Fibroblast of lung (primary cell): ENCODE data around the gene ATXN2. TPM values are rescaled to one million over a fixed set of nuclear protein-coding genes. Genes with fewer than 3 reads are reported as not detected.

Source experiments
- DNase-seq, 2 donors: peaks; one replicate each; pipeline versions ENCODE4 v3.0.0 to v3.0.0-alpha.2; 2010; ENCODE audit warnings: low read depth in 2 of 2
- H2AFZ ChIP-seq: 2 replicates; pipeline ENCODE4 v1.5.1; 2012; ENCODE audit warnings: low read length, control low read depth, inconsistent platforms
- H3K27ac ChIP-seq: 2 replicates; pipeline ENCODE4 v1.5.1; 2011; ENCODE audit warnings: low read length, control low read depth; ENCODE audit not compliant: insufficient read depth
- H3K27me3 ChIP-seq: 2 replicates; pipeline ENCODE4 v1.5.1; 2011; ENCODE audit warnings: mild to moderate bottlenecking, low read length; ENCODE audit not compliant: control insufficient read depth, insufficient read depth
- H3K36me3 ChIP-seq: 2 replicates; pipeline ENCODE4 v1.5.1; 2011; ENCODE audit warnings: low read length; ENCODE audit not compliant: control insufficient read depth, insufficient read depth
- H3K4me1 ChIP-seq: 2 replicates; pipeline ENCODE4 v1.5.1; 2011; ENCODE audit warnings: low read length; ENCODE audit not compliant: control insufficient read depth, insufficient read depth; ENCODE audit errors: extremely low read depth
- H3K4me2 ChIP-seq: 2 replicates; pipeline ENCODE4 v1.5.1; 2011; ENCODE audit warnings: low read length, control low read depth; ENCODE audit not compliant: insufficient read depth; ENCODE audit errors: extremely low read depth
- H3K4me3 ChIP-seq, 4 experiments: fragments of 200-600 bp in 1 of 4; sonication (generic) in 1 of 4; replicated peaks in 1 of 4; 2 replicates each; pipeline ENCODE4 v1.5.1; 2011 to 2016; ENCODE audit warnings: low read length in 4 of 4, low read depth in 3 of 4, mild to moderate bottlenecking in 3 of 4, control low read depth in 2 of 4, inconsistent platforms in 1 of 4, mixed read lengths in 1 of 4; ENCODE audit not compliant: insufficient read depth in 1 of 4; ENCODE audit errors: control extremely low read depth in 1 of 4
- H3K79me2 ChIP-seq: 2 replicates; pipeline ENCODE4 v1.5.1; 2012; ENCODE audit warnings: mild to moderate bottlenecking, low read length, inconsistent platforms; ENCODE audit not compliant: control insufficient read depth, insufficient read depth
- H3K9ac ChIP-seq: 2 replicates; pipeline ENCODE4 v1.5.1; 2011; ENCODE audit warnings: mild to moderate bottlenecking, low read length, control low read depth; ENCODE audit not compliant: insufficient read depth
- H3K9me3 ChIP-seq: 2 replicates; pipeline ENCODE4 v1.5.1; 2012; ENCODE audit warnings: low read depth, low read length; ENCODE audit not compliant: control insufficient read depth, insufficient read depth
- H4K20me1 ChIP-seq: 2 replicates; pipeline ENCODE4 v1.5.1; 2011; ENCODE audit warnings: low read length; ENCODE audit not compliant: control insufficient read depth, insufficient read depth; ENCODE audit errors: extremely low read depth
- EZH2 ChIP-seq: IDR thresholded peaks from 2 replicates; pipeline ENCODE4 v1.5.1; 2012; ENCODE audit warnings: low read length, control low read depth, mild to moderate bottlenecking; ENCODE audit errors: missing control alignments
- polyA plus RNA-seq, 2 donors: library from polyadenylated mRNA; depleted of rRNA in 1 of 2; stranded (reverse) in 1 of 2; unstranded in 1 of 2; fragments of >200 nt; gene quantifications; 2 replicates each; pipeline ENCODE4 v1.2.1, GENCODE V29; 2011 to 2012; ENCODE audit warnings: missing spikeins in 1 of 2
- total RNA-seq: library from RNA; depleted of rRNA; stranded (reverse); fragments of >200 nt; gene quantifications from 2 replicates; pipeline ENCODE4 v1.2.1, GENCODE V29; 2014
- TF ChIP-seq, protein P1 (sequence below), 2 donors: IDR thresholded peaks in 1 of 2; conservative IDR thresholded peaks in 1 of 2; 1 replicate in 1 of 2; 2 replicates in 1 of 2; pipeline ENCODE4 v1.5.1; 2011 to 2012; ENCODE audit warnings: low read length in 2 of 2, control low read depth in 1 of 2, inconsistent platforms in 1 of 2, low read depth in 1 of 2, mild to moderate bottlenecking in 1 of 2

ATXN2 gene
- total and polyA plus RNA-seq, 2 donors (not counting 1 experiment from before 2014, with no cell fraction given) = 25.9 to 31.2 TPM

DNA sequence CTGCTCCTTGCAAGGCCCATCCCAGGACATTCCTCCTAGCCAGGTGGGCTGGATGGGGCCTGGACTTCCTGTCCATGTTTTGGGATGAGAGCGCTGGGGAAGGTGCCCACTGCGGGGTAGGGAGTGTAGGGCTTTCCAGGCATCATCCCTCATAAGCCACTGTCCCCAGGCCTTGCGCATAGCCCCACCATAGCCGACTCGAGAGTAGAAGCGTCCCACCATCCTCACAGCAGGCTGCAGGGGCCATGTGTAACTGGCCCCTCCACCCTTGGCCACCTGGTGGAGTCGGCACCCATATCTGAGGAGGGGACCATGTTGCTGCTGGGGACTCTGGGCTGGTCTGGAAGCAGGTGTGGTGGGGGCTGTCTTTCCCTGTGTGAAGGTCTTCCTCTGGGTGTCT lies 162.8 kb downstream of the ATXN2 start:
- H3K4me2 ChIP-seq = no peak overlapping the region
- peaks cover under 1% of the 10 kb centered on the region for H3K36me3 ChIP-seq
- TF ChIP-seq, protein P1, sequence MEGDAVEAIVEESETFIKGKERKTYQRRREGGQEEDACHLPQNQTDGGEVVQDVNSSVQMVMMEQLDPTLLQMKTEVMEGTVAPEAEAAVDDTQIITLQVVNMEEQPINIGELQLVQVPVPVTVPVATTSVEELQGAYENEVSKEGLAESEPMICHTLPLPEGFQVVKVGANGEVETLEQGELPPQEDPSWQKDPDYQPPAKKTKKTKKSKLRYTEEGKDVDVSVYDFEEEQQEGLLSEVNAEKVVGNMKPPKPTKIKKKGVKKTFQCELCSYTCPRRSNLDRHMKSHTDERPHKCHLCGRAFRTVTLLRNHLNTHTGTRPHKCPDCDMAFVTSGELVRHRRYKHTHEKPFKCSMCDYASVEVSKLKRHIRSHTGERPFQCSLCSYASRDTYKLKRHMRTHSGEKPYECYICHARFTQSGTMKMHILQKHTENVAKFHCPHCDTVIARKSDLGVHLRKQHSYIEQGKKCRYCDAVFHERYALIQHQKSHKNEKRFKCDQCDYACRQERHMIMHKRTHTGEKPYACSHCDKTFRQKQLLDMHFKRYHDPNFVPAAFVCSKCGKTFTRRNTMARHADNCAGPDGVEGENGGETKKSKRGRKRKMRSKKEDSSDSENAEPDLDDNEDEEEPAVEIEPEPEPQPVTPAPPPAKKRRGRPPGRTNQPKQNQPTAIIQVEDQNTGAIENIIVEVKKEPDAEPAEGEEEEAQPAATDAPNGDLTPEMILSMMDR (conservative IDR thresholded peaks at IDR 0.05 in 1 of 2, IDR thresholded peaks at IDR 0.05 in 1 of 2; ENCODE audit: low read depth in 1 of 2, low read length in 2 of 2) = no peak
- no peak for TF ChIP-seq EZH2
- H3K27ac ChIP-seq = no peak overlapping the region
- H3K27me3 ChIP-seq = no peaks in the 10 kb centered on the region
- peaks cover 34% of the 10 kb centered on the region for H3K4me1 ChIP-seq
- H2AFZ ChIP-seq = no peak overlapping the region
- H3K4me3 ChIP-seq = no peak overlapping the region
- H3K9ac ChIP-seq = no peak overlapping the region
- no peaks in the 10 kb centered on the region for H3K9me3 ChIP-seq
- no peak for DNase-seq
- peaks cover 83% of the 10 kb centered on the region for H3K79me2 ChIP-seq
- H4K20me1 ChIP-seq = no peaks in the 10 kb centered on the region

DNA sequence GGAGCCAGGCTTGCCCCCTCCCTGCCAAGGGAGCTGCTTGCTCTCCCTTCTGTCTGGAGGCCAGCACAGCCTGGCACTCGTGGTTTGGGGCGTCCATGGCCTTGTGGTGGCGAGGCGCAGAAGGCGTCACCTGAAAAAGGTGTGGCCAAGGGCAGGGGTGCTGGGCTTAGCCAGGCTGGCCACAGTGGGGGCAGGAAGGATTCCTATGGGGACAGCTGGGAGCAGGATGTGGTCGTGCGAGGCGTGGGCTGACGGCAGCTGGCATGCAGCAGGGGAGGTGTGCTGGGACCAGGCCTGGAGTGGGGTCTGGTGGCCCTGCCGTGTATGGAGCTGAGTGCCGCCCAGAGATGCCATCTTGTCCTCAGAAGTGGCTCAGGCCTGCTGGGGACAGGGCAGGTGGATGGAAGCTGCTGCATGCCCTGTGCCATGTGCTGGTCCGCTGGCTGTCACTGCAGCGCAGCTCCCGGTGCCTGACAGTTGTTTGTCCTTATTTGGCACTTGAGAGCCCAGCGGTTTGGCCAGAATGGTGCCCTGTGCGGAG lies 163.4 kb downstream of the ATXN2 start:
- peak in 1 of 2 donors; percentile 40 for DNase-seq
- Histone ChIP-seq H3K9ac (no peak overlapping the region), H3K4me1 (peaks cover 34% of the 10 kb centered on the region)

DNA sequence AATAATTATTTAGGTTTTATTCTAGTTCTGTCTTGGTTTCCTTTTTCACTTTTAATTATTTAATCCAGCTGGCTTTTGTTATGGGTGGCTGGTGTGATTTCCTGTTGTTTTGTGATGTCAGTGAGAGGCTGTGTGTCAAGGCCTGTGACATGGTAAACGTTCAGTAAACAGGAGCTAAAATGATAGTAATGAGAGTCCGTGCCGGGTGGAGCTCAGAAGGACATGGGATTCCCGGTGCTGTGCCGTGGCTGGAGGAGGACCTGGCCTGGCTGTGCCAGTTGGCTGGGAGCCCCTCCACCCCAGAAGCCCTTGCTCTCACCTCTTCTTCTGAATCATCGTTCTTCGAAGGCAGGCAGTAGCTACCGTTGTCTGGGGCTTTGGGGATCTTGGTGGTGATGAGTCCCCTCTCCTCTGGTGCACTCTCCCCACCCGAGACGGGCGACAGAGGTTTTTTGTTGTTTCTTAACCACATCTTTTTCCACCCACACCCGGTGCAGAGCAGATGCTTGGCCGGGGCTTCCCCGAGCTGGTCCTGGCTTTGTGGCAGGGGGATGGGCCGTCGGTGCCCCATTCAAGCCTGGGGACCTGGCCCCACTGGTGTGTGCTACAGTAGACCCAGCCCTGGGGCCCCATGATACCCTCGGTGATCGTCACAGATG lies 164.3 kb downstream of the ATXN2 start:
- no peak for TF ChIP-seq EZH2
- TF ChIP-seq, protein P1 (conservative IDR thresholded peaks at IDR 0.05 in 1 of 2, IDR thresholded peaks at IDR 0.05 in 1 of 2; ENCODE audit: low read depth in 1 of 2, low read length in 2 of 2) = no peak
- Histone ChIP-seq H3K9me3 (no peaks in the 10 kb centered on the region), H3K4me2 (peak overlapping the region; percentile 72), H4K20me1 (no peaks in the 10 kb centered on the region), H3K36me3 (peaks cover under 1% of the 10 kb centered on the region), H3K79me2 (peaks cover 82% of the 10 kb centered on the region), H3K4me1 (peaks cover 41% of the 10 kb centered on the region), H3K27ac (peak overlapping the region; percentile 65), H3K4me3 (peak overlapping the region in 2 of 4 experiments; percentile 0 to 16), H2AFZ (no peak overlapping the region), H3K9ac (peak overlapping the region; percentile 18), H3K27me3 (no peaks in the 10 kb centered on the region)
- peak; percentile 63 to 76 for DNase-seq

More for the DNA sequence above, 163.4 kb downstream of the ATXN2 start:
- Histone ChIP-seq H3K79me2 (peaks cover 82% of the 10 kb centered on the region), H3K9me3 (no peaks in the 10 kb centered on the region), H2AFZ (no peak overlapping the region), H3K4me3 (no peak overlapping the region), H3K4me2 (no peak overlapping the region), H4K20me1 (no peaks in the 10 kb centered on the region), H3K27me3 (no peaks in the 10 kb centered on the region), H3K36me3 (no peaks in the 10 kb centered on the region), H3K27ac (peak overlapping the region; percentile 26)
- TF ChIP-seq, protein P1 (conservative IDR thresholded peaks at IDR 0.05 in 1 of 2, IDR thresholded peaks at IDR 0.05 in 1 of 2; ENCODE audit: low read depth in 1 of 2, low read length in 2 of 2) = no peak
- no peak for TF ChIP-seq EZH2
